Right renal pelvis (tissue), 4 donors: Measurements from ENCODE around the gene SLC25A45. TPM values are rescaled to one million over a fixed set of nuclear protein-coding genes. Genes with fewer than 3 reads are reported as not detected.
A peak's percentile ranks its signal among the peaks of the same experiment; 100 is the strongest.
"Not testable (repeated sequence)": the region's sequence is repeated elsewhere in the genome, so short reads cannot be mapped to it uniquely, and the experiment has no call there.

Experiments
- DNase-seq, 4 donors: peaks; one replicate each; pipeline ENCODE4 v3.0.0-alpha.2; 2013; ENCODE audit warnings: low read depth in 4 of 4, low spot score in 3 of 4, missing footprints in 1 of 4
- polyA plus RNA-seq, 4 donors: library from polyadenylated mRNA; unstranded; fragments of 120-200 nt; gene quantifications; one replicate each; pipeline ENCODE4 v1.2.1, GENCODE V29; 2013; ENCODE audit not compliant: insufficient read length in 4 of 4

Gene SLC25A45
- polyA plus RNA-seq, 4 donors, result 5.4 to 7.2 (median 6.0) TPM

DNA sequence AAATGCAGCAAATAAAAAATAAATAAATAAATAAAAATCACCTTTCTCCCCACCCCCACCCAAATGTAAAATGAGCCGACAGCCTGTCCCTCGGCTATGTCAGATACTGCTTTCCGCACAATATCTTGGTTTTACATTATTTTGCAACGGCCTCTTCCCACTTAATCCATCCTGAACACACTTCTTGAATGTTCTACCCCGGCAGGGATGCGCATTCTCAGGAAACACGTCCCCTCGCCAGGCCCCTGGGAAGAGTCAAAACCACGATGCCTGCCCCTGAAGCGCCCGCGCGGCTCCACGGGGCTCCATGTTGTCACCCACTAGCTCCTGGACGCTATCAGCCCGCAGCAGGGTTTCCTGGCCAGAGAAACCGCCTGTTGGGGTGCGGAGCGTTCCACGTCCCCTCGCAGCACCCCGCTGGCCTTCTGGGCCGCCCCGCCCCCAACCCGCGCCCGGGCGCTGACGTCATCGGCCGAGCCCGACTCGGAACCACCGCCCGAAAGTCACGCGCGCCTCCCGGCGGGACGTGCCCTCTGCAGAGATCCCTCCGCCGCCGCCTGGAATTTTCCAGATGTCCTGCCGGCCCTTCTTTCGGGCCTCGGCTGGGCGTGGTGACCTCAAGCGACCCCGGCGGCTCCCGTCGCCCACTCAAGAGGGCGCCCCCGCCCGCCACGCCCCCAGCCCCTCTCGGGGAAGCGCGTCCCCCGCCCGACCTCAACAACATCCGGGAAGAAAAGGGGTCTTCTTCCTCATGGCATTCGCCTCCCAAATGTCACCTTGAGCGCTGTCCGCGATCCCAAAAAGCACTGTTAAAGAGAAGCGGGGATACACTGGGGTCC is 39.6 kb upstream of the SLC25A45 start:
- DNase-seq, result peak; percentile 86 to 92 (median 92)

DNA sequence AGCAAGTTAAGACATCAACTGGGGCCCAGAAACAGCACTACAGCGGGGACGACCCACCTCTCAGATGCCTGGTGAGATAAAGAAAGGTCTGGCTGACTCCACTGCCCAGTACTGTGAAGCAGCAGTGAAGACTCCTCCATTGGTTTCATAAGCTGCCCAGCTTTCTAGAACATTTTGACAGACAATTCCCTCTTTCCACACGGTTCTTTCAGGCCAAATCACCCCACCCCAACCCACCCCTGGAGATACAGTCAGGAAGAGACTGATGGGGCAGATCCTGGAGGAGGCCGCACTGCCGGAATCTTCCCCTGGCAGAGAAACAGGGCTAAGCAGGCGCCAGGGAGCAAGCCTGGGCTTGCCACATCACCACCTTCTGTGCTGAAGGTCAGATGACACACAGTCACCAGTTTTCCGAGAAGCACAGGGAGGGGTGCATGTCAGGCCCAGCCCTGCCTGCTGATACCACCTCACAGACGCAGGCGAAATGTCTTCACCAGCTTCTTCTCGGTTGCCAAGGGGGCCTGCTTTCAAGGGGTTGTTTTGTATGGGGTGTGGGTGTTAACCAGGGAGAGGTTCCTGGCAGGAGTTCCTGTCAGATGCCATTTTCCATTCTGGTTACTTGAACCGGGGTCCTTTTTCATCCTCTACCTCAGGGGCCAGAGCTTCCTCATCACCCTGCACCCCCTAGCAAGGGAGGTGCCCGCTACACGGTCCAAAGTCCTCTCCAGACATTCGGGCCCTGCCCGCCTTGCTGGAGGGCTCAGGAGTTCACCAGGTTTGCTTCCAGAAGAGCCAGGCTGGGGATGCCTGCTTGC is 38.7 kb upstream of the SLC25A45 start:
- DNase-seq, result no peak

DNA sequence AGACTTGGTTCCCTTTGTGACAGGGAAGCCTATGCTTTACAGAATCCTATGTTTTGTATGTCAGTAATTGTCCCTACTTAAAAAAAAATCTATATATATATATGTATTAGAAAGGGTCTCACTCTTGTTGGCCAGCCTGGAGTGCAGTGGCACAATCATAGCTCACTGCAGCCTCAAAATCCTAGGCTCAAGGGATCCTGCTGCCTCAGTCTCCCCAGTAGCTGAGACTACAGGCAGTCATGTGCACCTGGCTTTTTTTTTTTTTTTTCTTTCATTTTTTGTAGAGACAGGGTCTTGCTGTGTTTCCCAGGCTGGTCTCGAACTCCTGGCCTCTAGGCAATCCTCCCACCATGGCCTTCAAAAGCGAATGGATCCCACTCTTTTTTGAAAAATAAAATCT is 38.1 kb upstream of the SLC25A45 start:
- DNase-seq, result no peak

- no peak for DNase-seq
Observed at GRCh38 chr11:65419772-65420481, 37.5 kb upstream of the SLC25A45 start.

DNA sequence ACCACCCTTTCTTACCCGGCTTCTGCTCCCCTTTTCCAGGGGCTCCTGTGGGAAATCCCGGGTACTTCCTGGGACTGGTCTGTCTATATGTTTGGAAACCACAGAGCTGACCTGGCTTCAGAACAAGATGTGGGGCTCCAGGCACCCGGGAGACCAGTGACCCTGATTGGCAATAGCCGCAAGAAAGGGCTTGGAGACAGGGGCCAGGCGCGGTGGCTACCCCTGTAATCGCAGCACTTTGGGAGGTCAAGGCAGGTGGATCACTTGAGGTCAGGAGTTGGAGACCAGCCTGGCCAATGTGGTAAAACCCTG is 37.0 kb upstream of the SLC25A45 start:
- DNase-seq, result no peak

GRCh38 chr11:65418681-65419459 is 36.4 kb upstream of the SLC25A45 start:
- DNase-seq, result peak; percentile 83 to 94 (median 92)

DNA sequence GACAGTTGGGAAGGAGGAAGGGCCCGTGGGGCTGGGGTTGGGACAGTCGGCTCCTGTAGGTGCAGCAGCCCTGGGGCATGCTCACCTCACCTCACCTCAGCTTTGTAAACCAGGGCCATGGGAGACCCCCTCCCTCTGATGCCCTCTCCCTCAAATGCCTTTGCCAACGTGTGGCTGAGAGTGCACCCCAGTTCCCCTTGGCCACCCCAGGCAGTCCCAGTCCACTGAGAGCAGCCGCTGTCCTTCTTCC is 35.9 kb upstream of the SLC25A45 start:
- no peak for DNase-seq

- DNase-seq, result no peak
Observed at GRCh38 chr11:65417702-65418430, 35.4 kb upstream of the SLC25A45 start.

DNA sequence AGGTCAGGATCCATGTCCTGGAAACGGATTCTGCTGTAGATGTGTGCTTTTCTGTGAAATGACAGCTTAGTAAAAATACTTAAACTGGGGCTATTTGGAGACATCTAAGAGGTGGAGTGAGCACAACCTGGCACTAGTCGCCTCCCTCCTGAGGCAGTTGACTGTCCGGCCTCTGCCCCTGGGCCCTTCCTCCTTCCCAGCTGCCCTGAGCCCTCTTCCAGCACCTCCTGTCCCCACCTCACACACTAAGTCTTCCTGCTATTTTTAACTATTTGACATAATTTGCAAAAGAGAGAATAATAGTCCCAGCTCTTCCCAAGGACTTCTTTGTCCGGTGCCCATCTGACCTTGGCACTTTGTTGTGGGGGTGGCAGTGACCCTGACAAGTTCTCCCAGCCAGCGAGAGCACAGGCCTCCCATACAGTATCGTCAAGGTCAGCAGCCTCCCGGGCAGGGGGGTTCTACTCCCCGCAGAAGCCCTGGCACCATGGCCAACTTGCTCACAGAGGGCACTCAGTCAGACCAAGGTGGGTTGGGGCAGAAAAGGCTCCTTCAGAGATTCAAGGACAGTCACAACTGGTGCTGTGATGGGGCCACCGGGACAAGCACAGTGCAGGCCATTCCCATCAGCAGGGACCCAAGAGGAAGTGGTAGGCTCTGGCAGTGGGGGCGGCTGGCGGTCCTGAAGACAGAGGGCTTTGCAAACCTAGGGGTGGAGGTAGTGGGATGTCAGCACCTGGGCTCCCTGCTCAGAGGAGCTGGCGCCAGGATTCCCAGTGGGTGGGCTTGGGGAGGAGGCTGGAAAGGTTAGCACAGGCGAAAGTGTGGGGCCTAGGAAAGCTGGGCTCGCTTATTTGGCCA is 34.6 kb upstream of the SLC25A45 start:
- DNase-seq, result no peak

DNA sequence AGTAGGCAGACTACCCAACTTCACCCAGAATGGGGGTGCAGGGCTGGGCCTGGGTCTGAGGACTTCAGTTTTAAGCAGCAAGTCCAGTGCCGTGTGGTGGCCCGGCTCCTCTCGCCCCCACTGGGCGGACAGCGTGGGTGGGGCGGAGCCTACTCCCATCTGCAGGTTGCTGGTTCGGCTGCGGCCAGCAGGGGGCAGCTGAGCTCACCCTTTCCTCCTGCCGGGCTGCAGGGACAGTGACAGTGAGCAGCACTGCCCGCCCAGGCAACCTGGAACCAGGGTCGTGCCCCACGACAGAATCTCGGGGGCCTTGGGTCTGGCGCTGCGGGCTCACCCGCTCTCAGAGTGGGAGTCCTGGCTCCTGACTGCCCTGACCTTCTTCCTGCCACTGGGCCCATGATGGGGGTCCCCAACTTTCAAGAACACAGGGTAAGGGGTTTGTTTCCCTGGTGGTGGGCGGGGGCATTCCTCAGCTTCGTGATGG is 33.9 kb upstream of the SLC25A45 start:
- peak in 3 of 4 donors; percentile 75 to 87 (median 77) for DNase-seq

GRCh38 chr11:65415499-65416340 is 33.3 kb upstream of the SLC25A45 start:
- no peak for DNase-seq

GRCh38 chr11:65414776-65415498 is 32.5 kb upstream of the SLC25A45 start:
- no peak for DNase-seq

DNA sequence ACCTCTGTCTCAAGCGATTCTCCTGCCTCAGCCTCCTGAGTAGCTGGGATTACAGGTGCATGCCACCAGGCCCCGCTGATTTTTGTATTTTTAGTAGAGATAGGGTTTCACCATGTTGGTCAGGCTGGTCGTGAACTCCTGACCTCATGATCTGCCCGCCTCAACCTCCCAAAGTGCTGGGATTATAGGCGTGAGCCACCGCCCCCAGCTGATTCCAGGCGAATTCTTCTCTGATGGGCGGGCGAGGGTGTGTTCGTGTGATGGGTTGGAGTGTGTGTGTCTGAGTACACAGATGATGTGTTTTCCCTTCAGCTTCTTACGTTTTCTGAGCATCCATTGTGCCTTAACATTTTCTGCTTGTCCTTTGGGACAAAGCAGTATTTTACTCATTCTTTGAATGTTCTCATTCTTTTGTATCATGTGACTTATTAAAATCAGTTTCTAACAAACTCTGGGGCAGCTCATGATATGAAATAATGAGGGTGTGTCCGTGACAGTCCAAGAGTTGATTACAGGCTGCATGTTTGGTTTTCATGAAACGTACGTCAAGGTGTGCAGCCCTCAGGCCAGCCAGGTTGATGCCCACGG is 30.7 kb upstream of the SLC25A45 start:
- not testable (repeated sequence) for DNase-seq

DNA sequence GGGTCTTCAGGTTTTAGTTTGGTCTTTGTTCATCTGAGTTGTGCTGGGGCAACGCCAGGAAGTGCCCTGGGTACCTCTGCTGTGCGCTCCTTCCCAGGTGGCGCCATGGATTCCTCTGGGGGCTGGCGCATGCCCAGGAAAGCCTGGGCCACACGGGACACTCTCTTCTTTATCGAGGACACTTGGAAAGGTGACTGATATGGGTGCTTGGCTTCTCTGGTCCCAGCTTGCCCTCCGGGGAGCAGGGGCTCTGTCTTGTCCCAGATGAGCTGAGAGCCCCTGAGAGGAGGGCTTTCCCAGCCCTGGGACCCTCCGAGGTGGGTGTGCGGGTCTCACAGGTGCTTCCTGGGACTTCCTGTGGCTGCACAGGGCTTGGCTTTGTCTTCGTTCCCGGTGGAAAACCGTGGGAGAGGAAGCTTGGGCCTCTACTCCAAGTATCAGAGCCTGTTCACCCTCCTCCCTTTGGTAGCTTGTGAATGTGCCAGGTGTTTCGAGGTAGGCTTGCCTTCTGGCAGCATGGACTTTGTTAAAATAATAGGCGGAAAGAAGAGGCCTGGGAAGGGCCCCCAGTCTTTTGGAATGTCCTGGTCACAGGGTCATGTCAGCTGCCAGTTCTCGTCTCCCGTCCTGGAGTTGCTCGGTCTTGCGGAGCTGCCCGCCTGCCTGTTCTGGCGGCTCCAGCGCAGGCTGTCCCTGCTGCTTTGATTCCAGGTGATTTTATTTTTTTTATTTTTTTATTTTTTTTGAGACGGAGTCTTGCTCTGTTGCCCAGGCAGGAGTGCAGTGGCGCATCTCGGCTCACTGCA is 30.0 kb upstream of the SLC25A45 start:
- no peak for DNase-seq

GRCh38 chr11:65411681-65412070 is 29.2 kb upstream of the SLC25A45 start:
- no peak for DNase-seq

DNA sequence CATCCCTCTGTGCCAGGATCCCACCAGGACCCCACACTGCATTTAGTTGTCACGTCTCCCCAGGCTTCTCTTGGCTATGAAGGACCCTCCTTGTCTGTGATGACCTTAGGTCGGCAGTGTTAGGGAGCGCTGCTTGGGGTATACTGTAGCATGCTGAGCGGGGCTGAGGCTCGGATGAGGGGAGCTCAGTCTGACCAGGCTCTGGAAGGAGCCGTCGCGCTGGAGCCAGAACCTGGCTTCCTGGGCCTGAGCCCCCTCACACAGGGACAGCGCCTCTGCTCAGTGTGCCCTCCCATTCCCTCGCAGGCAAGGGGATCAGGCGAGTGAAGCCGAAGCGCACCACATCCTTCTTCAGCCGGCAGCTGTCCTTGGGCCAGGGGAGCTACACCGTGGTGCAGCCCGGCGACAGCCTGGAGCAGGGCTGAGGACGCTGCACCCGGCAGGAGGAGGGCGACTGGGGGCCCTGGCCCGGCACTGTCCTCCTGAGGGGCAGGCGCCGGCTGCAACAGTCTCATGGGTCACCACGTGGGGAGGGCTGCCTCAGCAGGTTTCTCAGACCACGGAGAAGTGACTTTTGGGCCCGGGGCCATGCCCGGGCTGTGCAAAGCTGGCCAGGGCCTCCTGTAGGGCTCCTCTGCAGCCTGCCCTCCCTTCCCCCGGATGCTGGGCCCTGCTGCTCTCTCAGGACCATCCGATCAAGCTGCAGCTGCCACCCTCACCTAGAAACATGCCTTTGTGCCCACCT is 28.7 kb upstream of the SLC25A45 start:
- no peak for DNase-seq
